Endothelial cell (in vitro differentiated cells): ENCODE results near the gene SH3D19. TPM values are rescaled to one million over a fixed set of nuclear protein-coding genes. Genes with fewer than 3 reads are reported as not detected.

Experiments used
- DNase-seq: peaks from one replicate; pipeline ENCODE4 v3.0.0; 2021; ENCODE audit warnings: low spot score
- H3K27ac Mint-ChIP-seq: one replicate; pipeline ENCODE4 v1.8.0; 2021; ENCODE audit warnings: mixed read lengths, inconsistent platforms; ENCODE audit not compliant: unreplicated experiment
- H3K27me3 Mint-ChIP-seq: one replicate; pipeline ENCODE4 v1.8.0; 2021; ENCODE audit warnings: mild to moderate bottlenecking, moderate library complexity, mixed read lengths, inconsistent platforms; ENCODE audit not compliant: unreplicated experiment
- H3K36me3 Mint-ChIP-seq: one replicate; pipeline ENCODE4 v1.8.0; 2021; ENCODE audit warnings: mild to moderate bottlenecking, low read depth, mixed read lengths, inconsistent platforms; ENCODE audit not compliant: unreplicated experiment
- H3K4me1 Mint-ChIP-seq: one replicate; pipeline ENCODE4 v1.8.0; 2021; ENCODE audit warnings: mild to moderate bottlenecking, mixed read lengths, inconsistent platforms; ENCODE audit not compliant: unreplicated experiment
- H3K4me3 Mint-ChIP-seq: one replicate; pipeline ENCODE4 v1.8.0; 2021; ENCODE audit warnings: mild to moderate bottlenecking, mixed read lengths, inconsistent platforms; ENCODE audit not compliant: unreplicated experiment
- H3K9me3 Mint-ChIP-seq: one replicate; pipeline ENCODE4 v1.8.0; 2021; ENCODE audit warnings: mixed read lengths, inconsistent platforms; ENCODE audit not compliant: unreplicated experiment
- total RNA-seq: library from RNA; stranded (reverse); fragmentation: NEBNext Ultra II Directional; extraction: Animal tissue kit (Norgen Biotek cat#: 25700); gene quantifications from one replicate; pipeline ENCODE4 v1.2.1, GENCODE V29; 2021; ENCODE audit not compliant: unreplicated experiment
- TF ChIP-seq, protein P1 (sequence below): fragments of 200-600 bp; sonication (generic); IDR thresholded peaks from one replicate; pipeline ENCODE4 v1.5.0; 2021; ENCODE audit warnings: antibody characterized with exemption; ENCODE audit not compliant: unreplicated experiment

Gene SH3D19
- total RNA-seq, 1 donor from 2014 or later, result 89.5 TPM

DNA sequence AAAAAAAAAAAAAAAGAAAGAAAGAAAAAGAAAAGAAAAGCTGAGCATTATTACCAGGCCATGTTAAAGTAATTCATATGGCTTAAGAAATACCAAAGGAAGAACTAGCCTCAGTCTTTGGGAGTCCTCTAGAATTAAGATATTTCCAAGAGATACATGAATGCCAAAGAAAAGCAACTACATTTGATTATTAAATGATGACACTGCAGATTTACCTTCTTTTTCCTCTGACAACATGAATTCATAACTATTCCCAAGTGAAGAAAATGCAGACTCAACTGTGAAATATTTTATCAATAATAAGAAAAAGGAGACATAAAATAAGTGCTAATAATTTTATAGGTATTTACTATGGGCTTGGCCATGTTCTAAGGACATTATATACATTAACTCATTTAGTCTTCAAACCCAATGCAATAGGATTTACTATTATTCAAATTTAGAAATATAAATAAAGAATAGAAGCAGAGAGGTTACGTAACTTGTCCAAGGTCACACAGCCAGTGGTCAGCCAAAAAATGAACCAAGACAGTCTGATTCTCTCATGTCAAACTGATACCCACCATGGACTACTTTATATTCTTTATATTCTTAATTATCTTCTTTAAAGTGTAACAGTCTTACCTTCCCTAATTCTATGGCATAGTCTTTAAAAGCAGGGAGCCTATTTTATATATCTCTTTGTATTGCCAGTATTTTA, 6.9 kb downstream of the SH3D19 start:
- H3K4me3 Mint-ChIP-seq, result no peak overlapping the region
- TF ChIP-seq, protein P1, sequence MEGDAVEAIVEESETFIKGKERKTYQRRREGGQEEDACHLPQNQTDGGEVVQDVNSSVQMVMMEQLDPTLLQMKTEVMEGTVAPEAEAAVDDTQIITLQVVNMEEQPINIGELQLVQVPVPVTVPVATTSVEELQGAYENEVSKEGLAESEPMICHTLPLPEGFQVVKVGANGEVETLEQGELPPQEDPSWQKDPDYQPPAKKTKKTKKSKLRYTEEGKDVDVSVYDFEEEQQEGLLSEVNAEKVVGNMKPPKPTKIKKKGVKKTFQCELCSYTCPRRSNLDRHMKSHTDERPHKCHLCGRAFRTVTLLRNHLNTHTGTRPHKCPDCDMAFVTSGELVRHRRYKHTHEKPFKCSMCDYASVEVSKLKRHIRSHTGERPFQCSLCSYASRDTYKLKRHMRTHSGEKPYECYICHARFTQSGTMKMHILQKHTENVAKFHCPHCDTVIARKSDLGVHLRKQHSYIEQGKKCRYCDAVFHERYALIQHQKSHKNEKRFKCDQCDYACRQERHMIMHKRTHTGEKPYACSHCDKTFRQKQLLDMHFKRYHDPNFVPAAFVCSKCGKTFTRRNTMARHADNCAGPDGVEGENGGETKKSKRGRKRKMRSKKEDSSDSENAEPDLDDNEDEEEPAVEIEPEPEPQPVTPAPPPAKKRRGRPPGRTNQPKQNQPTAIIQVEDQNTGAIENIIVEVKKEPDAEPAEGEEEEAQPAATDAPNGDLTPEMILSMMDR, result no peak
- H3K27ac Mint-ChIP-seq, result no peak overlapping the region
- H3K4me1 Mint-ChIP-seq, result peaks cover 51% of the 10 kb centered on the region
- H3K27me3 Mint-ChIP-seq, result no peaks in the 10 kb centered on the region
- H3K9me3 Mint-ChIP-seq, result no peaks in the 10 kb centered on the region
- no peaks in the 10 kb centered on the region for H3K36me3 Mint-ChIP-seq
- DNase-seq, result no peak

DNA sequence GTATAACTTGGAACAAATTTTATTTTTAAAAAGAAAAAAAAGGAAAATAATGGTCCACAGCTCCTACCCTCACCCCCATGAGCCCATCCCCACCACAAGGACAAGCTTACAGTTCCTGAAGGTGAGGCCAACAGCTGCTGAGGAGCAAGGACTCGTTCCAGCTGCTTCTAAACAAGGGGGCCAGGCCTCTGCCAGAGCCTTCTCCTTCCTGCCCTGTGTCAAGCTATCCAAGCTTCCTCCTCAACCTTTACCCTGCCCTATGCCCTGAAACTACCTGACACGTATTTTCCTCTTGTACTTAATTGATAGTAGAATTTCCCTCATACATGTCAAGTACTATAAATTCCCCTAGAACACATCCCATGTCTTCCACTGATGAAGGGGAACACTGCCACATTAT, 8.8 kb downstream of the SH3D19 start:
- no peak overlapping the region for H3K27ac Mint-ChIP-seq
- TF ChIP-seq, protein P1, result no peak
- no peak for DNase-seq
- peaks cover 3% of the 10 kb centered on the region for H3K36me3 Mint-ChIP-seq
- no peaks in the 10 kb centered on the region for H3K9me3 Mint-ChIP-seq
- H3K4me3 Mint-ChIP-seq, result no peak overlapping the region
- no peaks in the 10 kb centered on the region for H3K27me3 Mint-ChIP-seq
- peaks cover 40% of the 10 kb centered on the region for H3K4me1 Mint-ChIP-seq

DNA sequence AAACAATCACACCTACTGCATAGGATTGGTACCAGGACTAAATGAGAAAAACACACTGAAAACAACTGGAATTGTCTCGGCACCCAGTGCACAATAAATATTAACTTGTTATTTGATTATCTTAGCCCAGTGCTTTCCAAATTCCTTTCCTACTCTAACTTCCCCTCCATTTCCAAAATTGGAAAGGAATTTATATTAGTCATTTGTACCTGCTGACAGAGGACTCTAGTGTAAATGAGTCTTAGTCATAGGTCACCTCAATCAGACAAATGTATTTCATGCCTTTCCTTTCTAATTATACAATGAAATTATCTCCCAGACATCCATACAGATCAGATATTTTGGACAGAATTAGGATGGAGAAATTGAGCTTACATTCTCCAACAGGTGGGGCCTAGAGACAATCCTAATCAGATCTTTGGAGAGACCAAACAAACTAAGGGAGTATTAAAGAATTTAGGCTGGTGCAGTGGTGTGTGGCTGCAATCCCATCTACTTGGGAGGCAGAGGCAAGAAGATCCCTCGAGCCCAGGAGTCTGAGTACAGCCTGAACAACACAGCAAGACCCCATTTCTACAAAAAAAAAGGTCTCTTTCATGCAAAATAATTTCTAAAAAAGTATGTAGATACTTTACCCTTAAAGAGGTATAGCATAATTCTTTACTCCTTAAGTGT, 10.1 kb downstream of the SH3D19 start:
- Mint-ChIP-seq H3K27me3 (no peaks in the 10 kb centered on the region), H3K9me3 (no peaks in the 10 kb centered on the region), H3K4me1 (peaks cover 34% of the 10 kb centered on the region), H3K36me3 (peaks cover 3% of the 10 kb centered on the region), H3K4me3 (no peak overlapping the region), H3K27ac (no peak overlapping the region)
- no peak for DNase-seq
- TF ChIP-seq, protein P1, result no peak

DNA sequence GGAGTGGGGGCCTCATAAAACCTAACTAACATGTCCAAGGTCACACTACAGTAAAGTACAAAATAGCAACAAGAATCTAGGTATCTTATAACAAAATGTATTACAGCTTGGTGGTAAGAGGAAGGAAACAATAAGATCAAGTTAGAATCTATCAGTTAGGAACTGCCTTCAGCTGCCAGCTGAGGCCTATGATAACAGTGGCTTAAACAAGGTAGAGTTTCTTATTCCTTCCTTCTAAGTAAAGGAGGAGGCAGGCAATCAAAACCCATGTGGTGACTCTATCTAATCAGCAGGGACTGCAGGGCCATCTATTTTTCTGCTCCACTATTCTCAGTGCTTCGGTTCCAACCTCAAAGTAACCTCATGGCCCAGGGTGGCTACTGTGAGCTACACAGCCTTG, 10.9 kb downstream of the SH3D19 start:
- peaks cover 3% of the 10 kb centered on the region for H3K36me3 Mint-ChIP-seq
- TF ChIP-seq, protein P1, result no peak
- H3K27ac Mint-ChIP-seq, result no peak overlapping the region
- no peak overlapping the region for H3K4me3 Mint-ChIP-seq
- DNase-seq, result no peak
- H3K9me3 Mint-ChIP-seq, result no peaks in the 10 kb centered on the region
- peaks cover 34% of the 10 kb centered on the region for H3K4me1 Mint-ChIP-seq
- H3K27me3 Mint-ChIP-seq, result no peaks in the 10 kb centered on the region

DNA sequence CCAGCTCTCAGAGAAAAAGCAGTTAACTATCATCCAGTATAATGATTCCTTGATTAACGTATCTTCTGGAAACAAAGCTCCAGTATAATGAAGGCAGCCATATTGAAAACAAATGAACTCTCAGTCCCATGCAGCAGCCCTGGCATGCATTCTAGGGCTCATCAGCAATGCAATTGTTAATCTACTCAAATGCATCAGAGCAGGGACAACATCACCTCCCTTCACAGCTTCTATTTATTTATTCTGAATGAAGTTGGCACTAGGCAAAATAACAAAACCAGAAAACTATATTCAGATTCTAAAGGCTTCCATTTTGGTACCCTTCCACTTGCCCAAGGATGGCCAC, 11.4 kb downstream of the SH3D19 start:
- no peaks in the 10 kb centered on the region for H3K9me3 Mint-ChIP-seq
- no peak overlapping the region for H3K4me3 Mint-ChIP-seq
- H3K27ac Mint-ChIP-seq, result no peak overlapping the region
- peaks cover 34% of the 10 kb centered on the region for H3K4me1 Mint-ChIP-seq
- no peak for DNase-seq
- TF ChIP-seq, protein P1, result no peak
- no peaks in the 10 kb centered on the region for H3K27me3 Mint-ChIP-seq
- H3K36me3 Mint-ChIP-seq, result peaks cover 4% of the 10 kb centered on the region
